PFSK-1 (cell line): ENCODE results near the gene DCAF8.

Source experiments
- REST ChIP-seq, 2 experiments: IDR thresholded peaks; 2 replicates each; pipeline versions ENCODE4 v1.6.1 to v1.8.0; 2011 to 2012; ENCODE audit warnings: low read depth in 2 of 2, low read length in 2 of 2, control low read depth in 1 of 2, inconsistent platforms in 1 of 2, mild to moderate bottlenecking in 1 of 2, moderate library complexity in 1 of 2; ENCODE audit not compliant: insufficient read depth in 1 of 2
- SIN3A ChIP-seq: IDR thresholded peaks from 2 replicates; pipeline ENCODE4 v1.6.1; 2012; ENCODE audit warnings: mild to moderate bottlenecking, low read length, moderate library complexity, borderline replicate concordance; ENCODE audit not compliant: insufficient read depth

- no peak for TF ChIP-seq REST (IDR thresholded peaks at IDR 0.05; ENCODE audit: insufficient read depth in 1 of 2, low read depth in 2 of 2, low read length in 2 of 2)
- no peak for TF ChIP-seq SIN3A
Observed at GRCh38 chr1:160225345-160225744, 37.0 kb downstream of the DCAF8 start.
